Activated CD4-positive, alpha-beta T cell treated with anti-CD3 and anti-CD28 coated beads, Interleukin-2, amount 10 ng/mL, durations not matched to agents 7 days and 5 days (primary cell): Measurements from ENCODE around the gene CARMIL3. TPM values are rescaled to one million over a fixed set of nuclear protein-coding genes. Genes with fewer than 3 reads are reported as not detected.
"Not testable (repeated sequence)": the region's sequence is repeated elsewhere in the genome, so short reads cannot be mapped to it uniquely, and the experiment has no call there.

Source experiments
- CTCF ChIA-PET: fragments of 350-600 bp; sonication (Branson Sonifier 250); formaldehyde crosslinking; loops from one replicate; lab custom pipeline; 2021; ENCODE audit warnings: antibody characterized with exemption; lab: Charles Lee
- POLR2A ChIA-PET: fragments of 350-600 bp; sonication (Branson Sonifier 250); formaldehyde crosslinking; loops from one replicate; lab custom pipeline; 2021; ENCODE audit warnings: antibody characterized with exemption; lab: Charles Lee
- DNase-seq: peaks from one replicate; pipeline ENCODE4 v3.0.0-alpha.2; 2020
- H3K27ac Mint-ChIP-seq: one replicate; pipeline ENCODE4 v1.8.0; 2021; ENCODE audit warnings: mild to moderate bottlenecking, moderate library complexity, mixed read lengths
- H3K27me3 Mint-ChIP-seq: one replicate; pipeline ENCODE4 v1.8.0; 2021; ENCODE audit warnings: mixed read lengths
- H3K36me3 Mint-ChIP-seq: one replicate; pipeline ENCODE4 v1.8.0; 2021; ENCODE audit warnings: low read depth, mixed read lengths
- H3K4me1 Mint-ChIP-seq: one replicate; pipeline ENCODE4 v1.8.0; 2021; ENCODE audit warnings: mixed read lengths
- H3K4me3 Mint-ChIP-seq: one replicate; pipeline ENCODE4 v1.8.0; 2021; ENCODE audit warnings: mild to moderate bottlenecking, moderate library complexity, mixed read lengths
- H3K9me3 Mint-ChIP-seq: one replicate; pipeline ENCODE4 v1.8.0; 2021; ENCODE audit warnings: mixed read lengths
- total RNA-seq, 2 experiments: library from RNA; stranded (reverse); gene quantifications; one replicate each; pipeline ENCODE4 v1.2.3, GENCODE V29; 2021

Gene CARMIL3
- total RNA-seq, 2 experiments from 2014 or later = 0.83 to 1.1 TPM

DNA sequence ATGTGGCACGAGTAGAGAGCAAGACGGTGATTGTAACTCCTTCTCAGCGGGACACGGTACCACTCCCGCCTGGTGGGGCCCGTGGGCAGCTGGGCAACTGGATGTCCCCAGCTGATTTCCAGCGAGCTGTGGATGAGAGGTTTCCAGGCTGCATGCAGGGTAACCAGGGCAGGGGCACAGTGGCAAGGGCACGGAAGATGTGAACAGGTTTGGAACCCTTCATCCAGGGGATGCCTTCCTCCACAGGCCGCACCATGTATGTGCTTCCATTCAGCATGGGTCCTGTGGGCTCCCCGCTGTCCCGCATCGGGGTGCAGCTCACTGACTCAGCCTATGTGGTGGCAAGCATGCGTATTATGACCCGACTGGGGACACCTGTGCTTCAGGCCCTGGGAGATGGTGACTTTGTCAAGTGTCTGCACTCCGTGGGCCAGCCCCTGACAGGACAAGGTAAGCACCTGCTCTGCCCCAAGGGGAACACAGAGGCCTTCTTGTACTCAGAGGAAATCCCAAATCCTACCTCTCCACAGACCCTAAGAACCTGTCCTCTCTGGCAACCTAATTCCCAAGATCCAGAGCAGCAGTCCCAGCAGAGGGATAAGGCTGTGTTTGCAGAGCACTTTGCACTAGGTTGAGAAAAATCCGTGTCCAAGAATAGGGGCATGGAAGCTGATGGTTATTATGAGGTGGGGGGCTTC, 46.6 kb downstream of the CARMIL3 start:
- Mint-ChIP-seq H3K4me1 (peaks cover 20% of the 10 kb centered on the region), H3K27ac (no peak overlapping the region), H3K27me3 (no peaks in the 10 kb centered on the region), H3K4me3 (no peak overlapping the region), H3K9me3 (no peaks in the 10 kb centered on the region), H3K36me3 (peaks cover 51% of the 10 kb centered on the region)
- CTCF ChIA-PET = interaction anchor here (0.6 to 9.6 kb wide), 5 partner anchors 8 to 267 kb away, joined by 3 to 138 read pairs (median 3); partner anchors contain the start of genes DCAF11 and NRL
- POLR2A ChIA-PET = no interaction called here
- no peak for DNase-seq

DNA sequence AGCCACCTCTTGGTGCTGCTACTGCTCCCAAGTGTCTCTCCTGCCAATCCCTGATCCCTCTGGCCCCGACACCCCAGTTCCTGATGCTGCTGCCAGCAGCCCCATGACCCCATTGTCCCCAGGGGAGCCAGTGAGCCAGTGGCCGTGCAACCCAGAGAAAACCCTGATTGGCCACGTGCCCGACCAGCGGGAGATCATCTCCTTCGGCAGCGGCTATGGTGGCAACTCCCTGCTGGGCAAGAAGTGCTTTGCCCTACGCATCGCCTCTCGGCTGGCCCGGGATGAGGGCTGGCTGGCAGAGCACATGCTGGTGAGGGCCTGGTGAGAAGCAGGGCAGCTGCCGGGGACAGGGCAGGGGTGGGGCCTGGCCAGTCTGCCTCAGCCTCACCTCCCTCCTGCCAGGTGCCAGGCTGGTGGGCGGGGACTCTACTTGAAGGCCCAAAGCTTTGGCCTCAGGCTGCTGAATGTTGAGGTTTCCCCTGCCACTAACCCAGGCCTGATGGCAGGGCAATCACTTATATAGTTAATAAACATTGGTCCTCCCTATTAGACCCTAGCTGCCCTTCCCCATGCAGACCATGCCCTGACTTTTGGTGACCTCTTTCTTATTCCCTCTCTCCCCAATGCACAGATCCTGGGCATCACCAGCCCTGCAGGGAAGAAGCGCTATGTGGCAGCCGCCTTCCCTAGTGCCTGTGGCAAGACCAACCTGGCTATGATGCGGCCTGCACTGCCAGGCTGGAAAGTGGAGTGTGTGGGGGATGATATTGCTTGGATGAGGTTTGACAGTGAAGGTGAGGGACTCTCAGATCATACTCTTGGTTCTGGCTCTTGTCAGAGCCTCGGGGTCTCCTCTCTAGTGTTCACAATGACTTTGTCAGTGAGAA, 47.4 kb downstream of the CARMIL3 start:
- Mint-ChIP-seq H3K27ac (no peak overlapping the region), H3K27me3 (no peaks in the 10 kb centered on the region), H3K4me1 (peaks cover 15% of the 10 kb centered on the region), H3K4me3 (no peak overlapping the region), H3K9me3 (no peaks in the 10 kb centered on the region), H3K36me3 (peaks cover 59% of the 10 kb centered on the region)
- DNase-seq = no peak
- CTCF ChIA-PET = interaction anchor here (0.7 to 9.6 kb wide), 2 partner anchors 7 to 18 kb away, joined by 3 to 138 read pairs; no protein-coding TSS in a partner anchor
- POLR2A ChIA-PET = no interaction called here

DNA sequence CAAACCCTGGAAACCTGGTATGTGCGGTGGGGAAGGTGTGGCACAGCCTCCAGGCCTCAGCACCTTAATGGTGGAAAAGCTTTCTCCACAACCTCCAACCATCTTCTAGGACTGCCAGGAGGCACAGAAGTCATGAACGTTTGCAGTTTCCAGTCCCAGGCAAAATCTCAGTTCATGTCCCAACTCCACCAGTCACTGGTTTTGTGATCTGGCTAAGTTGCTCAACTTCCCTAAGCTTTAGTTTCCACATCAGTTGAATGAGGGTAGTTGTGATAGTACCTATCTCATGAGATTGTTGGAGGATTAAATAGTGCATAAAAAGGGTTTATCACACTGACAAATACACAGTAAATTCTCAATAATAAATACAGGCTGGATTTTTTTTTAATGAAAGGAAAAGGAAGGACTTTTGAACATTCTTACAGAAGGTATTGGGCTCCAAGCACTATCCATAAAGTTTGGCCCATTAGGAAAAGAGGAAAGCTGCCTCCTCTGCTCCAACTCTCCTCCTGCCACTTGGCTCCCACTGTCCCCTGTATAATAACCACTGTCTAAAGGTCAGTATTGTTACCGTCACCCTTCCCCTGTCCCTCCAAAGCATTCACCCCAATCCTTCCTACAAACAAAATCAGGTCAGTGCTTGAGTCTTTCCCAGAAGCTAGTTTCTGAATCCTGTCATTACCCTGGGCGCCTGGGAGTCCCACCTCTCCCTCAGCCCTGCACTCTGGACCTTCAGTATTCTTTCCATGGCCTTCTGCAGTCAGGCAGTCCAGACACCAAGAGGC, 48.6 kb downstream of the CARMIL3 start:
- POLR2A ChIA-PET = no interaction called here
- H3K9me3 Mint-ChIP-seq = no peaks in the 10 kb centered on the region

DNA sequence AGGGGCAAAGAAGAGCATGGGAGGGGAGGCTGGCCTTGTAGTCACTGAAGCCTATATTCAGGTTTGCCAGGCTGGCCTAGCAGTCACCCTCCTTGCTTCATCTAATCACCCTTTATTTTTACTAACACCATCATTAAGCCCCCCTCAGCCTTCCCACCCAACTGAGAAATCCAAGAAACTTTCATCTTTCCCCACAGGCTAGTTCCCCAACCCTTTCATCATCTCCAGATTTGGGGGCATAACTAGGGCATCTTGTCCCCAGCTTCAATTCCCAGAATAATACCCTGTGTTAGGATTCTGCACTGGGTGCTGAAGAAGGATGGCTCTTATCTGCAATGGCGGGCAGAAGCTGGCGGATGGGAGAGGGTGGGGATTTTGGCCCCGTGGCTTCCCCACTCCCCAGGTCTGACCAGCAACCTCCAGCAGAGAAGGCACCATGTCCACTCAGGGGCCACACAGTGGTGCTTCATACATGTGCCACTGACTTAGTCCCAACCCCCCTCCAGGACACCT, 49.2 kb downstream of the CARMIL3 start:
- Mint-ChIP-seq H3K36me3 (peaks cover 58% of the 10 kb centered on the region), H3K27ac (no peak overlapping the region)
- POLR2A ChIA-PET = no interaction called here

More for the DNA sequence above, 48.6 kb downstream of the CARMIL3 start:
- H3K4me3 Mint-ChIP-seq = no peak overlapping the region
- H3K27me3 Mint-ChIP-seq = no peaks in the 10 kb centered on the region
- CTCF ChIA-PET = interaction anchor here (0.9 to 1.4 kb wide), 2 partner anchors 8 to 10 kb away, joined by 3 read pairs; no protein-coding TSS in a partner anchor
- H3K36me3 Mint-ChIP-seq = peaks cover 60% of the 10 kb centered on the region
- DNase-seq = no peak
- peak overlapping the region; percentile 29 for H3K27ac Mint-ChIP-seq
- H3K4me1 Mint-ChIP-seq = peaks cover 13% of the 10 kb centered on the region

DNA sequence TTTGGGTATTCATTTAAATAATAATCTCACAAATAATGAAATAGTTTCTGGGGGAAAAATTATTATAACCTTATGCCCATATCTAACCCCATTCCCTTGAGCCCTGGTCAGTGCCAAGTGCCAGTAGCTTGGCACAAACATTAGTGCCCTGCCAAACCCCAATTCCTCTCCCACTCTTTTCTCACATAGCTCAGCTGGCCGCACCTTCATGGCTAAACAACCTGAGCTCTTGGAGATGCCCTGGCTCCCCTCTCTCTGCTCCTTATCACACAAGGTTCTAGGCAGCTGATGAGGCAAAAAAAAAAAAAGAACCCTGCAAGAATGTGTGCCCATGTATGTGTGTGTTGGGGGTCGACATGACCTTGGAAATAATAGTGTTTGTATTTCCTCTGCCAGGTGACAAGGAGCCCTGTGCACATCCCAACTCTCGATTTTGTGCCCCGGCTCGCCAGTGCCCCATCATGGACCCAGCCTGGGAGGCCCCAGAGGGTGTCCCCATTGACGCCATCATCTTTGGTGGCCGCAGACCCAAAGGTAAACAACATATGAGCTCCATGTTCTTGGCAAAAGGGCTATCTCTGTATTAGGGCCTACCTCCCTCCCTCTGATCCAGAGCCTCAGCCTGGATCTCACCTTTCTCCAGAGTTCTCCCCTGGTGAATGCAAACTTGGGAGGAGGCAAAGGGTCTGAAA, 50.7 kb downstream of the CARMIL3 start:
- no peaks in the 10 kb centered on the region for H3K9me3 Mint-ChIP-seq
- H3K27ac Mint-ChIP-seq = no peak overlapping the region
- H3K27me3 Mint-ChIP-seq = no peaks in the 10 kb centered on the region
- ChIA-PET CTCF (interaction anchor here (0.6 to 9.3 kb wide), 6 partner anchors 8 to 169 kb away, joined by 3 to 138 read pairs (median 6); partner anchors contain the start of genes DCAF11, IRF9, NRL and PCK2), POLR2A (no interaction called here)
- peaks cover 52% of the 10 kb centered on the region for H3K36me3 Mint-ChIP-seq
- peaks cover 14% of the 10 kb centered on the region for H3K4me1 Mint-ChIP-seq
- DNase-seq = no peak
- no peak overlapping the region for H3K4me3 Mint-ChIP-seq

More for the DNA sequence above, 49.2 kb downstream of the CARMIL3 start:
- no peak overlapping the region for H3K4me3 Mint-ChIP-seq
- CTCF ChIA-PET = interaction anchor here (0.9 to 1.4 kb wide), 2 partner anchors 8 to 10 kb away, joined by 3 read pairs; no protein-coding TSS in a partner anchor
- H3K27me3 Mint-ChIP-seq = no peaks in the 10 kb centered on the region
- H3K4me1 Mint-ChIP-seq = peaks cover 11% of the 10 kb centered on the region
- no peak for DNase-seq
- no peaks in the 10 kb centered on the region for H3K9me3 Mint-ChIP-seq

DNA sequence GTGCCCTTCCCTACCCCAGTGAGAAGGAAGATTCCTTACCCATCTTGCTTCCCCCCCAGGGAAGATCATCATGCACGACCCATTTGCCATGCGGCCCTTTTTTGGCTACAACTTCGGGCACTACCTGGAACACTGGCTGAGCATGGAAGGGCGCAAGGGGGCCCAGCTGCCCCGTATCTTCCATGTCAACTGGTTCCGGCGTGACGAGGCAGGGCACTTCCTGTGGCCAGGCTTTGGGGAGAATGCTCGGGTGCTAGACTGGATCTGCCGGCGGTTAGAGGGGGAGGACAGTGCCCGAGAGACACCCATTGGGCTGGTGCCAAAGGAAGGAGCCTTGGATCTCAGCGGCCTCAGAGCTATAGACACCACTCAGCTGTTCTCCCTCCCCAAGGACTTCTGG, 51.6 kb downstream of the CARMIL3 start:
- Mint-ChIP-seq H3K4me1 (peaks cover 22% of the 10 kb centered on the region), H3K27me3 (no peaks in the 10 kb centered on the region), H3K36me3 (peaks cover 46% of the 10 kb centered on the region), H3K27ac (no peak overlapping the region), H3K4me3 (no peak overlapping the region), H3K9me3 (no peaks in the 10 kb centered on the region)
- DNase-seq = no peak
- ChIA-PET CTCF (interaction anchor here (1.0 to 9.3 kb wide), 4 partner anchors 9 to 58 kb away, joined by 3 to 138 read pairs (median 6); partner anchors contain the start of genes IRF9 and PCK2), POLR2A (no interaction called here)

DNA sequence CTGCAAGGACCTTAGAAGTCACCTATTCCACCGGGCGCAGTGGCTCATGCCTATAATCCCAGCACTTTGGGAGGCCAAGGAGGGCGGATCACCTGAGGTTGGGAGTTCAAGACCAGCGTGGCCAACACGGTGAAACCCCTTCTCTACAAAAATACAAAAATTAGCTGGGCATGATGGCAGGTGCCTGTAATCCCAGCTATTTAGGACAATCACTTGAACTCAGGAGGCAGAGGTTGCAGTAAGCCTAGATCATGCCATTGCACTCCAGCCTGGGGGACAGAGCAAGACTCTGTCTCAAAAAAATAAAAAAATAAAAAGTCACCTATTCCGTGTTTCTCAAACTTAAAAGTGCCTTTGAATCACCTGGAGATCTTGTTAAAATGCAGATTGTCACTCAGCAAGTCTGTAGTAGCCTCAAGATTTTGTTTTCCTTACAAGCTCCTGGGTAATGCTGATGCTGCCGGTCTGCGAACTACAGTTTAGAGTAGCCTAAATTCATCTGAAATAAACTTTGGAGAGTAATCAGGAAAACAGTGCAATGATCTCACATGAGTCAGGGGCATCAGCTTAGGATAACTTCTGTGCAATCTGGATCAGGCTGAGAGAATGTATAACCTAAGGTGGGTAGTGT, 53.9 kb downstream of the CARMIL3 start:
- H3K4me3 Mint-ChIP-seq, POLR2A ChIA-PET, H3K9me3 Mint-ChIP-seq, H3K27me3 Mint-ChIP-seq, DNase-seq: not testable (repeated sequence)
- Mint-ChIP-seq H3K36me3 (peaks cover 29% of the 10 kb centered on the region), H3K4me1 (peaks cover 37% of the 10 kb centered on the region), H3K27ac (peak overlapping the region; percentile 72)
- CTCF ChIA-PET = interaction anchor here (0.8 to 9.3 kb wide), 3 partner anchors 12 to 26 kb away, joined by 3 to 138 read pairs (median 4); partner anchors contain the start of gene PCK2

DNA sequence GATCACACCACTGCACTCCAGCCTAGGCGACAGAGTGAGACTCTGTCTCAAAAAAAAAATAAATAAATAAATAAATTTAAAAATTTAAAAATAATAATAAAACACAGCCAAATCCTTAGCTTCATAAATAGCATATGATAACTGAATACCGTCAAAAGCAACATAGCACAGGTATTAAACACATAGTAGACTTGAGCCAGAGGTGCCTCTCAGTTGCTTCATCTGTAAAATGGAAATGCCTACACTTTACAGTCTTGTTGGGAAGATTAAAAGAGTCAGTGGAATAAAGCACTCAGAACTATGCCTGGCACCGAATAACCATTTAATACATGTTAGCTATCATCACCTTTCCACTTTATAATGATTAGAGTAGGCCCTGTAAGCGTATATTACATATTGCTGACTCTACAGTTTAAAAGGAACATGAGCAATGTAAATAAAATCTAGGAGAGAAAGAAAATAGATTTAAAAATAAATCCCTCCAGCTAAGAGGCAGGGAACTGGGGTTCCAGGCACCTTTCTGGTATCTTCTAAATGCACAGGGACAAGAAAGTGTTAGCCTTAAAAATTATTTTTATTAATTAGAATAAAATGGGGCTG, 55.0 kb downstream of the CARMIL3 start:
- Mint-ChIP-seq H3K27ac (no peak overlapping the region), H3K36me3 (peaks cover 25% of the 10 kb centered on the region), H3K4me3 (no peak overlapping the region), H3K27me3 (no peaks in the 10 kb centered on the region), H3K9me3 (no peaks in the 10 kb centered on the region), H3K4me1 (peaks cover 42% of the 10 kb centered on the region)
- CTCF ChIA-PET = interaction anchor here (1.2 to 9.3 kb wide), 3 partner anchors 13 to 54 kb away, joined by 4 to 138 read pairs (median 33); partner anchors contain the start of genes IRF9 and PCK2
- POLR2A ChIA-PET = interaction anchor here (0.6 kb wide), 2 partner anchors 8 to 55 kb away, joined by 3 to 4 read pairs; no protein-coding TSS in a partner anchor
- DNase-seq = no peak

DNA sequence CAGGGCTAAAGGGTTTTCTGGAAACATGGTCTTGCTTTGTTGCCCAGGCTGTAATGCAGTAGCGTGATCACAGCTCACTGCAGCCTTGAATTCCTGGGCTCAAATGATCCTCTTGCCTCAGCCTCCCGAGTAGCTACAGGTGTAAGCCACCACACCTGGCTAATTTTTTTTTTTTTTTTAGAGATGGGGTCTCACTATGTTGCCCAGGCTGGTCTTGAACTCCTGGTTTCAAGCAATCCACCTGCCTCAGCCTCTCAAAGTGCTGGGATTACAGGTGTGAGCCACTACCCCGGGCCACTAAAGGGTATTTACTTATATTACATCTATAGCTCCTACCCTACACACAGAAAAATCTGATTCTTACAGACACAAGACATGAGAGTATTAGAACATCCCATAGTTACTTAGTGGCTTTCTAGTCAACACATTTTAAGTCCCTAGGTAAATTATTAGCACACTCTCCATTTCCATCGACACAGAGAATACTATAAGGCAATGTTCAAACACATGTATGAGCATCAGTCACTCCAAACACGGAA, 56.6 kb downstream of the CARMIL3 start:
- no peaks in the 10 kb centered on the region for H3K9me3 Mint-ChIP-seq
- H3K4me1 Mint-ChIP-seq = peaks cover 44% of the 10 kb centered on the region
- H3K27me3 Mint-ChIP-seq = no peaks in the 10 kb centered on the region
- H3K36me3 Mint-ChIP-seq = peaks cover 19% of the 10 kb centered on the region
- H3K4me3 Mint-ChIP-seq = no peak overlapping the region
- peak overlapping the region; percentile 96 for H3K27ac Mint-ChIP-seq
- ChIA-PET CTCF (interaction anchor here (0.5 to 9.3 kb wide), 37 partner anchors 8 to 1098 kb away, joined by 3 to 138 read pairs (median 3); partner anchors contain the start of genes CARMIL3, DHRS4L2, EMC9 and IRF9), POLR2A (interaction anchor here (0.9 to 1.1 kb wide), 3 partner anchors 14 to 138 kb away, joined by 3 to 13 read pairs (median 4); partner anchors contain the start of gene PCK2)
- no peak for DNase-seq

DNA sequence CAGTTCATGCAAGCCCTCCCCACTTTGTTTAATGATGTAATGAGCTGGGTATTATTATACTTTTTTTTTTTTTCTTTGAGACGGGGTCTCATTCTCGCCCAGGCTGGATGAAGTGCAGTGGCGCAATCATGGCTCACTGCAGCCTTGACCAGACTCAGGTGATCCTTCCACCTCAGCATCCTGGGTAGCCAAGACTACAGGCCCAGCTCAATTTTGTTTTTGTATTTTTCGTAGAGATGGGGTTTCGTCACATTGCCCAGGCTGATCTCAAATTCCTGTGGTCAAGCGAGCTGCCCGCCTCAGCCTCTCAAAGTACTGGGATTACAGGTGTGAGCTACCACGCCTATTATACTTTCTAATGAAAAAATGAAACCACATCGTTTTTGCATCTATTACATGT, 58.3 kb downstream of the CARMIL3 start:
- CTCF ChIA-PET = interaction anchor here (0.6 to 9.3 kb wide), 13 partner anchors 12 to 853 kb away, joined by 3 to 138 read pairs (median 6); partner anchors contain the start of genes EMC9, FITM1, IRF9 and PCK2
- H3K4me3 Mint-ChIP-seq = no peak overlapping the region
- H3K9me3 Mint-ChIP-seq = no peaks in the 10 kb centered on the region
- no peaks in the 10 kb centered on the region for H3K27me3 Mint-ChIP-seq
- H3K27ac Mint-ChIP-seq = no peak overlapping the region
- peaks cover 44% of the 10 kb centered on the region for H3K4me1 Mint-ChIP-seq
- no peak for DNase-seq
- peaks cover 11% of the 10 kb centered on the region for H3K36me3 Mint-ChIP-seq
- POLR2A ChIA-PET = interaction anchor here (0.6 to 1.0 kb wide), 2 partner anchors 31 to 1050 kb away, joined by 3 to 4 read pairs; partner anchors contain the start of gene EMC9
